ENCODE data around the gene NDP. TPM values are rescaled to one million over a fixed set of nuclear protein-coding genes. Genes with fewer than 3 reads are reported as not detected.

The NDP gene
- total RNA-seq, 4 donors from 2014 or later = 4.7 TPM; not detected in 3

DNA sequence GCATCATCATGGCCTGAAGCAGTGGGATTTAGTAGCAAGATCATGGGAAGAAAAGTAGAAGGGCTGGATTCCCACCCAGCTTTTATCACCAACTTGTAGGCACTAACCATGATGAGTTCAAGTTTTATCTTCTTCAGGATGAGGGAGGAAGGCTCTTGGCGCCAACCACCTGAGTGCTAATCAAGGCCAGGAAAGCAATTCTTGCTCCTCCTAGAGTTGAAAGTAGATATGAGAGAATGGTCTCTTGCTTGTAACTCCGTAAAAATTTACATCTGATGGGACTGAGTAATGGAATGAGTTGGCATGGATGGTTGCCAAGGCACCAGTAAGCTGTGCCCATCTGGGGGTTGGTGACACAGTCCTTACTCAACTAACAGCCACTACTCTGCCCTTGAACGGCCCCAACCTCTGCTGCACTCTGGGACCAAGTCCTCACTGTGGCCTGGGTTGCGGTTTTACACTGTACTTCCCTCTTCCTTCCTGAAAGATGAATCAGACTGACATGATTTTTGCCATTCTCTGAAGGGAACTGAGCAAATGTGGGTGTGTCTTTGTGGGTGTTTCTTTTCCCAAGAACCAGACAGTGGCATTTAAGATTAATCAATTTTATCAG is 39.4 kb upstream of the NDP start:
- DNase-seq = peak in 1 of 3 donors; percentile 49

DNA sequence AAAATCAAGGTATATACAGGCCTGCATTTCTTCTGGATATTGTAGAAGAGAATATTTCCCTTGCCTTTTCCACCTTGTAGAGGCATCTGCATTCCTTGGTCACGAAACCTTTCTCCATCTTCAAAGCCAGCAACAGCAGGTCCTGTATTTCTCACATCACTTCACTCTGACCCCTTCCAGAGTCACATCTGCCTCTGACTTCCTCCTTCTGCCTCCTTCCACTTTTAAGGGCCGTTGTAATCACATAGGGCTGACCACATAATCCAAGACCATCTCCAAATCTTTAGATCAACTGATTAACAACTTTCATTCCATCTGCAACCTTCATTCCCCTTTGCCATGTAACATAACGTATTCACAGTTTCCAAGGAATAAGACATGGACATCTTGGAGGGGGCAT is 38.3 kb upstream of the NDP start:
- Histone ChIP-seq H3K36me3 (no peaks in the 10 kb centered on the region), H3K4me3 (no peak overlapping the region), H3K27ac (no peak overlapping the region), H3K4me1 (no peaks in the 10 kb centered on the region), H3K9me3 (no peaks in the 10 kb centered on the region), H3K27me3 (no peaks in the 10 kb centered on the region)
- no peak for DNase-seq
- no peak for TF ChIP-seq POLR2A (IDR thresholded peaks at IDR 0.05)
- TF ChIP-seq, protein P1, sequence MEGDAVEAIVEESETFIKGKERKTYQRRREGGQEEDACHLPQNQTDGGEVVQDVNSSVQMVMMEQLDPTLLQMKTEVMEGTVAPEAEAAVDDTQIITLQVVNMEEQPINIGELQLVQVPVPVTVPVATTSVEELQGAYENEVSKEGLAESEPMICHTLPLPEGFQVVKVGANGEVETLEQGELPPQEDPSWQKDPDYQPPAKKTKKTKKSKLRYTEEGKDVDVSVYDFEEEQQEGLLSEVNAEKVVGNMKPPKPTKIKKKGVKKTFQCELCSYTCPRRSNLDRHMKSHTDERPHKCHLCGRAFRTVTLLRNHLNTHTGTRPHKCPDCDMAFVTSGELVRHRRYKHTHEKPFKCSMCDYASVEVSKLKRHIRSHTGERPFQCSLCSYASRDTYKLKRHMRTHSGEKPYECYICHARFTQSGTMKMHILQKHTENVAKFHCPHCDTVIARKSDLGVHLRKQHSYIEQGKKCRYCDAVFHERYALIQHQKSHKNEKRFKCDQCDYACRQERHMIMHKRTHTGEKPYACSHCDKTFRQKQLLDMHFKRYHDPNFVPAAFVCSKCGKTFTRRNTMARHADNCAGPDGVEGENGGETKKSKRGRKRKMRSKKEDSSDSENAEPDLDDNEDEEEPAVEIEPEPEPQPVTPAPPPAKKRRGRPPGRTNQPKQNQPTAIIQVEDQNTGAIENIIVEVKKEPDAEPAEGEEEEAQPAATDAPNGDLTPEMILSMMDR (IDR thresholded peaks at IDR 0.05) = no peak

More for the DNA sequence above, 39.4 kb upstream of the NDP start:
- Histone ChIP-seq H3K36me3 (no peaks in the 10 kb centered on the region), H3K27ac (no peak overlapping the region), H3K27me3 (no peaks in the 10 kb centered on the region), H3K4me3 (no peak overlapping the region), H3K4me1 (no peaks in the 10 kb centered on the region), H3K9me3 (no peaks in the 10 kb centered on the region)
- TF ChIP-seq POLR2A (IDR thresholded peaks at IDR 0.05) = no peak
- TF ChIP-seq, protein P1 (IDR thresholded peaks at IDR 0.05) = no peak

DNA sequence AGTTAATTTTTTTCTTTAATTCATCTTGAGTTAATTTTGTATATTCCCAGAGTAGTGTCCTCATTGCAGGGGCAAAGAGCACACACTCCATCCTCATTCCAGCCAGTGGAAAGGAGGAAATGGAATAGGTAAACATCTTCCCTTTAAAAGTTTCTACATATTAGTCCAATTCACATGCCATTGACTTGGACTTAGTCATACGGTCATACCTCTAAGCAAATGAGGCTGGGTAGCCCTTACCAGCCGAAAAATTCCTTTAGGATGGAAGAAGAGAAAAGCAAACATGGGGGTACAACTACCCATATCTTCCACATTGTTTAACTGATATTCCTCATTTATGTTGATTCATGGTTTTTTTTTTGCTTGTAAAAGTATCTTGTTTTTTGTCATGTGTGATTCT is 37.4 kb upstream of the NDP start:
- H3K4me1 ChIP-seq = no peaks in the 10 kb centered on the region
- TF ChIP-seq POLR2A (IDR thresholded peaks at IDR 0.05) = no peak
- TF ChIP-seq, protein P1 (IDR thresholded peaks at IDR 0.05) = no peak
- H3K36me3 ChIP-seq = no peaks in the 10 kb centered on the region
- no peak for DNase-seq
- no peak overlapping the region for H3K27ac ChIP-seq
- no peaks in the 10 kb centered on the region for H3K9me3 ChIP-seq
- no peaks in the 10 kb centered on the region for H3K27me3 ChIP-seq
- no peak overlapping the region for H3K4me3 ChIP-seq

DNA sequence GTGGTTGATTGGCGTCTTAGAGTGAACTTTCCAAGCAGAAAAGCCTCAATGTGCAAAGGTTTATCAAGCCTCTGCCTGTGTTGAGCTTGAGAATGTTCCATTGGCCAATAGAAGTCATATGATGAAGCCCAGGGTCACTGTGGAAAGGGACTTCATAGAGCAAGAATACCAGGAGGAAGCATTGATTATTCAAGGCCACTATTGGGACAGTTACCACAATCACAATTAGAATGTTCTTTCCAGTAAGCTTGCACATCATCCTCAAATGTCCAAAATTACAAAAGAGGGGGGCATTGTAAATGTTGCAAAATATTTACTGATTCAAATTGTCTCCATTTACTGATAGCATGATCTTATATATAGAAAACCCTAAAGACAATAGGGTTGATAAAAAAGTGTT is 32.9 kb upstream of the NDP start:
- Histone ChIP-seq H3K27ac (no peak overlapping the region), H3K9me3 (no peaks in the 10 kb centered on the region), H3K27me3 (no peaks in the 10 kb centered on the region), H3K4me1 (no peaks in the 10 kb centered on the region), H3K4me3 (no peak overlapping the region), H3K36me3 (no peaks in the 10 kb centered on the region)
- TF ChIP-seq POLR2A (IDR thresholded peaks at IDR 0.05) = no peak
- TF ChIP-seq, protein P1 (IDR thresholded peaks at IDR 0.05) = no peak
- no peak for DNase-seq

DNA sequence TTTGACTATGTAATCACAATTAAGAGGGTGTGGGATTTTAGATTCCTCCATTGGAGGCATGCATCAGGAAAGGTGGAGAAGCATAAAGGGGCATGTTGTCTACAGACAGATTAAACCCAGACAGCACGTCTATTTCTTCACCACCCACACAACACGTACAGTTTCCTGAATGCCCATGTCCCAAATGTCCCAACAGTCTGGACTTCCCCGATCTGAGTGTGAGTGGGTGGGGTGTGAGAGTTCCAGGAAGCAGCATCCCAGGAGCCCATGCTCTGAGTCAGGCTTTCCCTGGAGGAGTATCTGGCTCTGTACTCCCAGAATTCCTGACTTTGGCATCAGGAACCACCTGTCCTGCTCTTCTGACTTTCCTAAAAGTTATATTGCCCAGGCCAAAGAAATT is 30.8 kb upstream of the NDP start:
- Histone ChIP-seq H3K27me3 (no peaks in the 10 kb centered on the region), H3K27ac (no peak overlapping the region), H3K4me3 (no peak overlapping the region), H3K36me3 (no peaks in the 10 kb centered on the region), H3K4me1 (no peaks in the 10 kb centered on the region), H3K9me3 (no peaks in the 10 kb centered on the region)
- DNase-seq = no peak
- TF ChIP-seq, protein P1 (IDR thresholded peaks at IDR 0.05) = no peak

DNA sequence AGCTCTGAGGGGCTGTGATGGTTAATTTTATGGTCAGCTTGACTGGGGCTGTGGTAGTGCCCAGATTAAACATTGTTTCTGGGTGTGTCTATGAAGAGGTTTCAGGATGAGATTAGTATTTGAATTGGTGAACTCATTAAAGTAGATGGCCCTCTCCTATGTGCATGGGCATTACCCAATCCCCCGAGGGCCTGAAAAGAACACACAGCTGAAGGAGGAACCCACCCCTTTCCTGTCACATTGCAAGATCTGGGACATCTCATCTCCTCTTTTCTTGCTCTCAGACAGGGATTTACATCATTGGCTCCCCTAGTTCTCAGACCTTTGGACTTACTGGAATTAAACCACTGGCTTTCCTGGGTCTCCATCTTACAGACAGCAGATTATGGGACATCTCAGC is 29.4 kb upstream of the NDP start:
- Histone ChIP-seq H3K27ac (no peak overlapping the region), H3K9me3 (no peaks in the 10 kb centered on the region), H3K4me3 (no peak overlapping the region), H3K27me3 (no peaks in the 10 kb centered on the region), H3K4me1 (no peaks in the 10 kb centered on the region), H3K36me3 (no peaks in the 10 kb centered on the region)
- TF ChIP-seq, protein P1 (IDR thresholded peaks at IDR 0.05) = no peak
- no peak for TF ChIP-seq POLR2A (IDR thresholded peaks at IDR 0.05)
- DNase-seq = no peak

Data from Peyer's patch (tissue), 4 donors.